Fibroblast of gingiva (primary cell): ENCODE measurements around the gene MACROD2.
"Not testable (repeated sequence)": the region's sequence is repeated elsewhere in the genome, so short reads cannot be mapped to it uniquely, and the experiment has no call there.

Experiments
- DNase-seq: peaks from one replicate; pipeline ENCODE4 v3.0.0-alpha.2; 2011; ENCODE audit warnings: low read depth

Gene MACROD2

DNA sequence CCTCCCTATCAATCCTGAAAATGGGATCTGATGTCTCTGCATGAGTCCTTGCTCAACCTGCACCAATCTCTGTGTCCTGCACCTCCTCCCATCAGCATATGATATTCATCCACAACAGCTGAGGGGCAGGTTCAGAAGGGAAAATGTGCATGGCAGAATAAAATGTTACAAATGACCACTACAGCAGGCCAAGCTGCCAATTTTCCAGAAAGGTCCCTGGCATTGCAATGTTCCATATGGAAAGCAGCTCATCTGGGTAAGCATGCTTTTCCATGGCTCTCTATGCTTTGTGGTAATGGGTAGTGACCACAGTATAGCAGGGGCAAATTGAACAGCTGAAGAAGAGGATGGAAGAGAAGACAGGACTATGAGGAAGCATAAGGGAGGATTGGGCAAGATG lies 1183.3 kb downstream of the MACROD2 start:
- DNase-seq, result no peak

DNA sequence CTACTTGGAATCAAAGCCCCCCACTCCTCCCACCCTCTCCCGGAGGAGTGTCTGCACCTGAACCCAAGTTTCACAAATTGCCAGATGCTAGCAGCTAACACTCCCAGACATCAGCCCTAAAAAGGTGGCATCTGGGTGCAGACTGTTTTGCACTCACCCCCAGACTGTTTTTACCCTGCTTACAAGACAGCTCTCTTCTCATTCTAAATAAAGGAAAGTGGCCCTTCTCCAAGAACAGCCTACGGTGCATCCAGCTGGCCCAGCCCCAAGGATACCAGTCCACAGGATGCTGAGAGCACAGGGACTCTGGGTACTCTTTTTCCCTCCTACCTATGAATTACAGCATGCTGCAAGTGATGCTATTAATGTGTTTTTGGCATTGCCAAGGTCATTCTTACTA lies 1184.1 kb downstream of the MACROD2 start:
- DNase-seq, result no peak

DNA sequence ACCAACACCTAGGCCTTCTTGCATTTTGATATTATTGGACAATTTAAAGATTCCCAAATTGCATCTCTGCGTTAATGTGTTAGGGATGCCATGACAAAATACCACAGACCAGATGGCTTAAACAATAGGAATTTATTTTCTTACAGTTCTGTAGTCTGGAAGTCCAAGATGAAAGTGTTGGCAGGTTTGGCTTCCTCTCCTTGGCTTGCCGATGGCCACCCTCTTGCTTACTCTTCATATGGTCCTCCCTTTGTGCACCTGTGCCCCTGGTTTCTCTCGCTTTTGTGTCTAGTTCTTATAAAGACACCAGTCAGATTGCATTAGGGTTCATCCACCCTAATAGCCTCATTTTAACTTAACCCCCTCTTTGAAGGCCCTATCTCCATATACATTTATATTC lies 1184.5 kb downstream of the MACROD2 start:
- no peak for DNase-seq

DNA sequence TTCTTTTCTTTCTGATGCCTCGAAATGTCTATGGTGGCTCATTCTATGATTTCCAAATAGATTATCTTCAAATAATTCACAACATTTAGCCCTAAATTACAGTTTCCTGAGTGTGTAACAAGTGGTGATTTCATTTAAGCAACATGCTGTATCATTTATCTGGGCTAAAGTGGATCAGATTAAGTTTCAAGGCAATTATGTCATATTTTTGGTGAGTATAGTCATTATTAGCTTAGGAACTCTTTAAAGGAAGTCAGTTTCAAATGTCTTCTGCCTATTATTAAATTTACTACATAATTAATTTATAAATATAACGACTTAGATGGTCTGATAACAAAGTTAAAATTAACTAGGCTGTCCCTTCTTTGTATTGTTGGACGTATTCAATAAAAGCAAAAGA lies 1190.0 kb downstream of the MACROD2 start:
- no peak for DNase-seq

DNA sequence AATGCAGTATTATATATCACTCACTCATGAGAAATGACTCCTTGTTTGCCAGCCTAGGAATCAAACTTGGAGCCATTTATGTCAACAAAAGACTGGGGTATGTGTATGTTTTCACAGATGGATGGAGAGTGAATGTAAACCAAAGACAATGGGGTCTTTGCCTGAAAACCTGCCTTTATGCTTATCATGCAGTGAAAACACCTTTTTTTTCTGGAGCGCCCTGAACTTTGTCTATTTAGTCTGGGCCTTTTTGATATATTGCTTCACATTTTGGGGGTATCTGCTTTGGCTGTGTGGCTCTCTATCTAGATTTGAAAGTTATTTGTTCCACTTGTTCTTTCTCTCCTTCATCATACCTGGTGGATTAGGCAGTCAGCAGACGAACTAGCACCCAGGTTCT lies 1190.6 kb downstream of the MACROD2 start:
- no peak for DNase-seq

DNA sequence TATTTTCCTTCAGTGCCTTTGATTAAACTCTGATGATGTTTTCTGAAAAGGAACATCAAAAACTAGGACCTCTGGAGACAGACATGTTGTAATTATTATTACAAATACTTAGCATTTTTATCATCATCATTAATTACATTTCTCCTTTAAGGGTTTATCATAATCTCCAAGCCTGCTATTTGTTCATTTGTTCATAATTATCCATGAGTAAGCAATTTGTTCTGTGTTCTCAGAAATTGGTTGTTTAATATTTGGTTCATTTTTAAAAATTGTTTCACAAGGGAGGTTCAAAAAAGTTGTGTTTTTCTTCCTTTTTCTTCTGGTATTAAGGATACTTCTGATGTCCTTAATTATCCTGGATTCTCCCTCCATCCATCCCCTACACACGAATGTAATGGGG lies 1192.3 kb downstream of the MACROD2 start:
- no peak for DNase-seq

DNA sequence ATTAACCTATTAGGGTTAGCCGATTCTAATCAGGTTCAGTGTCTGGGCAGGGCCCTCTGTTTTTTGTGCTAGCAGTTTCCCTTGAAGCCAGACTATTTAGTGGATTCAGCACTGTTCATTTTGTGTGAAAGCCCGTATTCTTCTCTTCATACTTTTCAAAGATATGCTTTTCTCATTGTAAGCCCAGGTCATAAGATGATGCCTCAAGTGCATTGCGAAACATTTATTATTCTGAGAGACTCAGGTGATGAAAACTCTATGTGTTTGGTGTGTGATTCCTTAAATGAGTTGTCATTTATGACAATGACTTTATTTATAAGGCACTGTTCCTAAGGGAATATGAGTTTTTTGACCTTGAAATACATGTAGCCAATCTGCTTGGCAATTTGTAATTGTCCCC lies 1193.1 kb downstream of the MACROD2 start:
- no peak for DNase-seq

DNA sequence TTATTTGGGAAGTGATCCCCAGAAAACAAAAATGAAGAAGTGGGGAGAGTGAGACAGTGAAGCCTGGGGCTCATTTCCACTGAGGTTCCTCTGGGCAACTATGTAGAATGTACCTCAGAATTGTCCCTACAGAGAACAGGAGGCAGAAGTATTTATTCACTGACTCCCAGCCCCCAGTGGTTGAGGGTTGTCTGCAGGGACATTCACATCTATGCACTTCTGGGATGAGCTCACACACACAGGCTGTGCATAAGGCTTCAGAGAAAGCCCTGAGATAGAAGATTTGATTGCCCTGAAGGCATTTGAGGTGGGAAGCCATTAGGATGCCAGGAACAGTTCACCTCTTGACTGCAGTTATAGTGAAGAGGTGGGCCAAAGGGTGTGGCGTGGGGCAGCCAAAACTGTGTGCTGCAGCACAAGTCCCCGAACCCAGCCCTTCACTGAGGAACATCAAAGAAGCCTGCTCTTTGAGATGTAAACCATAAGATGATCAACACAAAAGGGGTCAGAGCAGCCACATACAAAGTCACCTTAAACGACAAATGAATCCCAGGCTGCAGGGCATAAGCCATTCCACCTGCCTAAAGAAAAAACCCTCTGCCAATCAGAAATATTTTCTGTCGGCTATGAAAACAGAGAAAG lies 1195.9 kb downstream of the MACROD2 start:
- DNase-seq, result no peak

DNA sequence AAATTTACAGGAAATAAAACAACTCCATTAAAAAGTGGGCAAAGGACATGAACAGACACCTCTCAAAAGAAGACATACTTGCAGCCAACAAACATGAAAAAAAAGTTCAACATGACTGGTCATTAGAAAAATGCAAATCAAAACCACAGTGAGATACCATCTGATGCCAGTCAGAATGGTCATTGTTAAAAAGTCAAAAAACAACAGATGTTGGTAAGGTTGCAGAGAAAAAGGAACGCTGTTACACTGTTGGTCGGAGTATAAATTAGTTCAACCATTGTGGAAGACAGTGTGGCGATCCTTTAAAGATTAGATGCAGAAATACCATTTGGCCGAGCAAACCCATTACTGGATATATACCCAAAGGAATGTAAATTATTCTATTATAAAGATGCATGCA lies 1200.1 kb downstream of the MACROD2 start:
- DNase-seq, result no peak

DNA sequence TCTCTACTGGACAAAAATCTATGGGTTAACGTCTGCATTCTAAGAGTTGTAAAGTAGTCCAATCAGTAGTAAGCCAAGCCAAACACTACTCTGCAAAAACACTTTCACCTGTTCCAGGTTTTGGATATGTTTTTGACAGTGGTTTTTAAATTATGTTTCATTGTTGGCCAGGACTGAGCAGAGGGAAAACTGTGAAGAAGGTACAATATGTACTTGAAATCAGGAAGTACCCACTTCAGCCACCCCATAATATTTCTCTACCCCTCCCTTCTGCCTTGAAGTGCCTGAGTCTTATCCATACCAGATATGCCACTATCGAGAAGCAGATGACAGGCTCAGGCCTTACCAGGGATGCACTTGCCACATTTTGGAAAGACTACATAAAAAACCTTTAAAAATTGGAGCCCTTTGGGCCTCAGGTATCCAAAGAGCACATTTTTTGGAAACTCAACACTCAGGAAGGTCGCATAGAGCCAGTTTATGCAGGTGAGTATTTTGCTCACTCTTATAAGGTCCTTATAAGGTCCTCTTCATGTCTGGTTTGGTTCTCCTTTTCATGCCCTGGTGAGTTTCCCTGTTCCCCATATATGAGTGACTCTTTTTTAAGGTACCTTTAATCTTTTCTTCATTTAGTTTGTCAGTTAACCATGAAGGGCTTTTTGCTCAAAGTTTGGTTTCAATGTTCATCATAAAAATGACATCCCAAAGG lies 1201.4 kb downstream of the MACROD2 start:
- DNase-seq, result no peak

DNA sequence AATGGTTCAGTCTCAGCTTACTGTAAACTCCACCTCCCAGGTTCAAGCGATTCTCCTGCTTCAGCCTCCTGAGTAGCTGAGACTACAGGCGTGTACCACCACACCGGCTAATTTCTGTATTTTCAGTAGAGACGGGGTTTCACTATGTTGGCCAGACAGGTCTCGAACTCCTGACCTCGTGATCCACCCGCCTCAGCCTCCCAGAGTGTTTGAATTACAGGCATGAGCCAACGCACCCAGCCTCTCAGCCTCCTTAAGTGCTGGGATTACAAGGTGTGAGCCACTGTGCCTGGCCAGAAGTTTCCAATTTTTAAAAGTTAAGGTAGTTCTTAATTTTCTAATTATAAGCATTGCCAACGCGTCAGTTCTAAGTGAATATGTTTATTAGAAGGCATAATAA lies 1202.7 kb downstream of the MACROD2 start:
- not testable (repeated sequence) for DNase-seq

DNA sequence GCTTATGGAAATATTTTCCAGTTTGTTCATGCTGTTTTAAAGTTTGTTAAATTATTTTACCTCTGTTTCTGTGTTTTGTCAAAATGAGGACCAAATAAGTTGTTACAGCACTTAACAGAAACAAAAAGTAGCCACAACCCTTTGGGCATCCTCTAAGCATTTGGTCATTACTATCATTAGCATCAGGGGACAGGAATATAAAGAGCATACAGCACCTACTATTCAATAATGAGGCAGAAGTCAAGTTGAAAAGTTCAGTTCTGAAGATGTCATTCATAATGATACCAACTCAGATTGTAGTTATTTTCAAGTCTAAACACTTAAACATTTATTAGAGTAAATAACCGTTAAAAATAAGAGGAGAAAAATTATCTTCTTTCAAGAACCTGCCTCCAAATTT lies 1204.4 kb downstream of the MACROD2 start:
- DNase-seq, result no peak

DNA sequence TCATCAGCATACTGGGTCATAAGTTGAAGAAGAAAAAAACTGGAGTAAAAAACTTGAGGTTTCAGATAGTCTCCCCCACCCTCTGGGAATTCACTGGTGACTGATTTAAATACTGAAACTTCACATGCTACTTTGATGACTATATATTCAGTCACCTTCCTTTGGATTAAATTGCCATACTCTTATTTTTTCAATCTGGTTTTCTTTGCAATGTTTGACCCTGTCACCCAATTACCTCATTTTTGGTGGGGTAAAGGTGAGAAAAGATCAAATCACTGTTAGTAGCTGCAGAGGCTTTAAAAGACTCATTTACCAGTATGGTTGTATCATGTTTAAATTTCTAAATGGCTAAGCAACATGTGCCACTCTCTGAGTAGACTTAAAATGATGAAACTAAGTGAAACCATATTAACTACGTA lies 1204.8 kb downstream of the MACROD2 start:
- no peak for DNase-seq

DNA sequence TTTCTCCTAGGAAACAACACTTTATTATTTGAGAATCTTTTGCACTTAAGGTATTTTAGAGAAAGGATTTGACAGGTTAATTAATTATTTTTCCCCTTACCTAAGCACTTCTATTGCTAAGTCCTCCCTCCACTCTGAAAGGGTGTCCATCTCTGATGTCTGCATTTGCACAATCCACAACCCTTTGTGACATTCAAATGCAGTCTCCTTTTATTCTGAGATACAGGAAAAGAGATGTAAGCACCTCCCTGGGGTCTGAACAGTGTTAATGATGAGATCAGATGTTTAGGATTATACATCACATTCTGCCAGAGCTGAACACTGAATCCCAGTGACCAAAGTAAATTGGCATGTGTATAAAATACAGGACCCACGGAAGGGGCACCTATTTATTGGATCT lies 1206.3 kb downstream of the MACROD2 start:
- no peak for DNase-seq

DNA sequence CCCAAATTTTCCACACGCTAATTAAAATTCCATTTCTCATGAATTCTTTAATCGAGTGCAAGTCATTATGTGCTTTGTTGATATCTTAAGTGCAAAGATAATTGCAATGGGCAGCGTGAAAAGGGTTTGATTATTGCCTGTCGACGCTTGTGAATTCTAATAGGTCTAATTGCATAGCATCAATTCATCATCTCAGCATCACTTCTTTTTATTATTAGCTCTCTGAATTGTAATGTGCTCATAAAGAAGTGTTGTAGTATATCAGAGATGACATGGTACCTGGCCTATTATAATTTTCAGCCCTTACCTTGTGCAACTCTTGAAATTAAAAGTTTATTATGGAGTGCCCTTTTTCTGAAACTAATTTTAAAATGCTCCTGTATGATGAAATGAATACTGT lies 1208.9 kb downstream of the MACROD2 start:
- no peak for DNase-seq

DNA sequence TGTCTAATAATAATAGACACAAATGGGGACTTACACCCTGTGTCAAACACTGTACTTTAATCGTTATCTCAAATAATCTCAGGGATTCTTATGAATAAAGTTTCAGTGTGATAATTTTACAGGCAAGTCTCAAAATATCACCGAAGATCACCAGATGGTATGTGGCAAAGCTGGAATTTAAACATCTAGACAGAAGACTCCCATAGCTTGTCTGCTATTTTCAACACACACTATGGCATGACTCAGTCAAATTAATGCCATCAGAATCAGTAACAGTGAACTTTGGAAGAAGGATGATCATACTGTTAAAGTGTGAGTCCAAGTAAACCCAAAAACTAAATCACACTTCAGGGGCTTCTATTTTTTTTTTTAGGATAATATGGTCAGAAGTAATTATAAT lies 1209.7 kb downstream of the MACROD2 start:
- DNase-seq, result no peak

DNA sequence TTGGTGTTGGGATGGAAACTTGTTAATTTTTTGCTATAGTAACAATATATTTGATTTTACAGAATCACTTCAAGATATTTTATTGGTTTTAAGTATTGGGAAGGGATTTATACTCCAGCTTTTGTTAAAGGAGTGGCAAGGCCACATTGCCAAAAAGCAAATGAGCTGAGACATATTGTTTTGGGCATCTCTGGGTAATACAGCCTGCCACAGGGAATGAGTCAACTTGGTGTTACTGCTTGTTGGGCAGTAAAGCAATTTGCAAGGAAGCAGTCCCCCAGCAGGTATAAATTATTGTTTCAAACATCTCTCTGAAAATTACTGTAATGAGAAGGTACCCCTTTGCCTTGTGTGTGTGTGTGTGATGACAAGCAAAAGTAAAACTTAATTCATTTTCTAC lies 1210.4 kb downstream of the MACROD2 start:
- no peak for DNase-seq

DNA sequence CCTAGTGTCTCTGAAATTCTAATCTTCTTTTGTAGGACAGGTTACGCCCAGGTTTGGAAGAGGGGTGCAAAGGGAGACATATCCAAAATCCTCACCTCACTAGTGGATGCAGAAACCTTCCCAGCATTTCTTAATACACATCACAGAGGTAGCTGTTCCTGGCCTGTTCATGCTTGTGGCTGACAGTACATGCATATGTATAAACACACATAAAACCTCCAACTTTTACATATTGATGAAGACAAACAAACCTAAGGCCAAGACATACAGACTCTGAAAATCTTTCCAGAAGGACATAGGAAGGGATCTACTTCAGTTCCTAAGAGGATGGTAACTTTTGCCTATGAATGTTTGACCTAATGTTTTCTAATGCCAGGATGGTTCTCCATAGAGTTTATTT lies 1214.2 kb downstream of the MACROD2 start:
- DNase-seq, result no peak

DNA sequence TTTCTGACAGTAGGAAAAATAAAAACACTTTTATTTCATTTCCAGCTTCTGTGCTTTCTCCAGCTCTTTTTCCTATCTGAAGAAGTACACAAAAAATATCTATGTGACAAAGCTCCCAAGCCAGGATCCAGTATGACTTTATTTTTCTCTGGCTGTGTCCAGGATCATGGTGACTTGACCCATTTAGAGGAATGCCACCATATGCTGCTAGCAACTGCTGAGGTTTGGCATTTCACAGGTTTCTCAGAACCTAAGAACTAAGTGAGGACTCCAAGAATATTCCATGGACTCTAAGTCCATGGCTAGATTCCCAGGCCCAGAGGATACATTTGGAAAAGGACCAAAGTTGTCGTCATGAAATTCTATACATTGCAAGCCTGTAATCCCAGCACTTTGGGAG lies 1218.7 kb downstream of the MACROD2 start:
- DNase-seq, result no peak

DNA sequence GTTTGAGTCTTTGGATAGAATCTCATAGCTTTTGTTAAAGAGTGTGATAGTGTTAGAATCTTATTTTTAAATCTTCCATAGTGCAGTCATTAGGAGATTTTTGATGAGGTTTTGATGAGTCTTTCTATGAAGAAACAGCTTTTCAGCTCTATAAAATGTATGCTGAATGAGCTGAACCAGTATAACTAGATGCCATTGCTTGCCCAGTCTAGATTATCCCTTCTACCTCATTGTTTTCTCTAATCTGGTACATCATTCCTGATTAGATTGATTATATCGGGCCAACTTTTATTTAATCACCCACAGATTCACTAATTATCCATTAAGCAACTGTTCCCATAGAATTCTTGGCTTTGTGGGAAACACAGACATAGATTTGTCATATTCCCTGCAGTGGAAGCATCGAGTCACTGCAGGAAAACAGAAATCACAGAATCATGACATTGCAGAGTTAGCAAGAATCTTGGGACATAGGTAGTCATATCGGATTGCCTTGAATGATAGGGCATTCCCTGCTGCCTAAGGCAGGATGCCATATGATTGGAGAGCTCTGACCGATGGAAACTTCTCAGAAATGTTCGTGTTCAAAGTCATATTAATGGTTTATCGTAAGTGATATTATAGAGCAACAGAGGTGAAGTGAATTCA lies 1224.8 kb downstream of the MACROD2 start:
- DNase-seq, result peak; percentile 6

DNA sequence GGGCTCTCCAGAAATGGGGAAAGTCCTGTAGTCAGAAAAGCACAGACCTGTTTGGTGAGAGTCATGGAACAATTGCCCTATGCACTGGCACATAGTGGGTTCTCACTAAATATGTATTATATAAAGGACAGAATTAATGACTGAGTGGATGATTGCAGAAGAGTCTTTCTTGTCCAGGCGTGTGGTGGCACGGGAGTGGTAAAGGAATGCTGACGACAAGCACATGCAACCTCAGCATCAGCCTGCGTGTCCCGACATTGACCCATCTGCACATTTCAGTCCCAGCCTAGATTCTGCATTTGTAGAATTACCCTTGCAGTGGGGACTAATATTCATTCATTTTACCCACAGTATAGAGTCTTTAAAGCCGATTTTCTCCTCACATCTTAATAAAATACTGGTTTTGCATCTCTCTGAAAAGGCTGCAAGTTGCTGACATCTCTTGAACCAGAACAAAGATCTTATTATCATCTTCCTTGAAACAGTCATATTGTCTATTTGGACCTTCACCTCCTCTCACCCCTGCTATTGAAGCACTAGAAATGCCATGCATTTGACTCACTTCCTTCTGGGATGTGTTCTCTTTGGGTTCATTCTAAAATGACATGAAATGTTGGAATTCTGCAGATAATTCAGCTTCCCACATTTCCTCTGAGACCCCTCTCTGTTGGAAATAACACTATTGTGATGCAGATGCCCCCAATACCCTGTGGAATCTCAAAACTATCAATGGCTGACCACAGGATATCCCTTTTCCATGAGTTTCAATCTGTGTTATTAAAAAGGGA lies 1225.7 kb downstream of the MACROD2 start:
- DNase-seq, result no peak

DNA sequence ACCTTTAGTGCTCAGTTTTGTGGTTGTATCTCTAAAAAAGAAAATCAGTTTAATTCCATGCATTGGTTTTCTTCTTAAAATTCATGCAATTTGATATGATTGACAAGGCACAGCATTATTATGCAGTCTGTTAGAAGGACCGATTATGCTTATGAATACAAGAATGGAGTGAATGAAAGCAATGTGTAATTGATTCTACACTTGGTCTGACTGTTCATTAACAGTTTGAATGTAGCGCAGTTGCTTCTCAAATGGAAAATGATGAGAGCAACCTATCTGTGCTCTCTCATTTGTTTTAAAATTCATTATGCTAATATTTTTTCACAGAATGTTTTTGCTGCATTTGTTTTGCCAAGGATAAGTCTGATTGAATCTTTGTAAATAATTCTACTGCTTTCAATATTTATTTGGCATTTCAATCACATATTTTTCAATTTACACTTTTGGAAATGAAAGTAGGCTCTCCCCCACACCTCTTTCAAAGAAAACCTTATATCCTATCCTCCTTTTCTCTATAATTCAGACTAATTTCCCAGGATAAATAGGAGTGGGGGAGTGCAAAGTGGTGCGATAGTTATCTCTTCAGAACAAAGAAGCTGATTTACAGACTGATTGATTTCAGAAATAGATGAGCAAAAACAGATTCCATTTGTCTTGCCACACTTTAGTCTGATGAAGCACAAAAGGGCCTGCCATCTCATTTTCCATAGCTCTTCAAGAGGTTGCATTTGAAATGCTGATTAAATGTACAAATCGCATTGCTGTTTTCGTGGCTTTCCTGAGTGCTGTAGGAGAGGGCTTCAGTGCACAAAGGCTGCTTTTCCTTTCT lies 1227.4 kb downstream of the MACROD2 start:
- no peak for DNase-seq
